SK-N-SH (cell line): ENCODE data around the gene RPE. TPM values are rescaled to one million over a fixed set of nuclear protein-coding genes. Genes with fewer than 3 reads are reported as not detected.

Experiments
- CTCF ChIA-PET: fragments of 300-600, 350-600 bp; formaldehyde crosslinking; extraction: SDS; loops from one replicate; lab custom pipeline; 2021; lab: Yijun Ruan, JAX
- POLR2A ChIA-PET: fragments of 350-600 bp; sonication (Branson Sonifier 250); formaldehyde crosslinking; extraction: SDS; loops from one replicate; lab custom pipeline; 2020; ENCODE audit warnings: antibody characterized with exemption, inconsistent platforms; lab: Yijun Ruan, JAX
- DNase-seq: peaks from one replicate; pipeline ENCODE4 v3.0.0; 2012
- H2AFZ ChIP-seq: fragments of 200-600 bp; sonication (generic); 2 replicates; pipeline ENCODE4 v1.8.1; 2016; ENCODE audit warnings: antibody characterized with exemption, mild to moderate bottlenecking, low read depth
- H3F3A ChIP-seq: fragments of 200-600 bp; sonication (generic); replicated peaks from 2 replicates; pipeline ENCODE3; 2016; ENCODE audit warnings: antibody characterized with exemption, mild to moderate bottlenecking; ENCODE audit not compliant: insufficient read depth
- H3K27ac ChIP-seq, 2 experiments: fragments of 200-500 bp in 1 of 2; fragments of 200-600 bp in 1 of 2; sonication (Bioruptor generic) in 1 of 2; sonication (generic), shearing (Covaris generic) in 1 of 2; 2 replicates each; pipeline versions ENCODE4 v1.5.1 to v1.6.1; 2014 to 2016; ENCODE audit warnings: low read depth in 2 of 2, inconsistent platforms in 1 of 2, low read length in 1 of 2, mild to moderate bottlenecking in 1 of 2, mixed read lengths in 1 of 2
- H3K27me3 ChIP-seq: fragments of 200-600 bp; sonication (generic), shearing (Covaris generic); 2 replicates; pipeline ENCODE4 v1.6.1; 2016; ENCODE audit warnings: mixed run types; ENCODE audit not compliant: insufficient read depth
- H3K36me3 ChIP-seq, 2 experiments: fragments of 200-500 bp in 1 of 2; fragments of 200-600 bp in 1 of 2; sonication (Bioruptor generic) in 1 of 2; sonication (generic) in 1 of 2; replicated peaks in 1 of 2; 2 replicates each; pipeline versions ENCODE3 to v1.5.1; 2014 to 2016; ENCODE audit warnings: low read length in 1 of 2, mild to moderate bottlenecking in 1 of 2; ENCODE audit not compliant: insufficient read depth in 2 of 2, control insufficient read depth in 1 of 2
- H3K4me1 ChIP-seq, 2 experiments: fragments of 200-500 bp in 1 of 2; fragments of 200-600 bp in 1 of 2; sonication (Bioruptor generic) in 1 of 2; sonication (generic), shearing (Covaris generic) in 1 of 2; 2 replicates each; pipeline versions ENCODE4 v1.5.1 to v1.6.1; 2014 to 2016; ENCODE audit warnings: low read depth in 1 of 2, low read length in 1 of 2, mixed run types in 1 of 2; ENCODE audit not compliant: insufficient read depth in 2 of 2, control insufficient read depth in 1 of 2
- H3K4me2 ChIP-seq: fragments of 200-600 bp; sonication (generic), shearing (Covaris generic); 2 replicates; pipeline ENCODE4 v1.6.1; 2017; ENCODE audit warnings: mixed run types
- H3K4me3 ChIP-seq, 2 experiments: fragments of 200-500 bp in 1 of 2; fragments of 200-600 bp in 1 of 2; sonication (Bioruptor generic) in 1 of 2; sonication (generic), shearing (Covaris generic) in 1 of 2; 2 replicates each; pipeline versions ENCODE4 v1.5.1 to v1.8.1; 2014 to 2016; ENCODE audit warnings: low read depth in 2 of 2, inconsistent platforms in 1 of 2, low read length in 1 of 2, mild to moderate bottlenecking in 1 of 2, mixed read lengths in 1 of 2, moderate library complexity in 1 of 2
- H3K79me2 ChIP-seq: fragments of 200-600 bp; sonication (generic); 2 replicates; pipeline ENCODE4 v1.8.1; 2017; ENCODE audit warnings: mild to moderate bottlenecking; ENCODE audit not compliant: insufficient read depth
- H3K9ac ChIP-seq: fragments of 200-600 bp; sonication (generic); 2 replicates; pipeline ENCODE4 v1.6.1; 2017; ENCODE audit warnings: mixed run types
- H3K9me2 ChIP-seq: fragments of 200-600 bp; sonication (generic); 2 replicates; pipeline ENCODE4 v1.6.1; 2017; ENCODE audit warnings: mixed run types
- H3K9me3 ChIP-seq: fragments of 200-600 bp; sonication (generic); 2 replicates; pipeline ENCODE4 v1.6.1; 2017; ENCODE audit warnings: mixed run types, mild to moderate bottlenecking, moderate library complexity
- H4K20me1 ChIP-seq: fragments of 200-600 bp; sonication (generic); 2 replicates; pipeline ENCODE4 v1.6.1; 2017; ENCODE audit warnings: mild to moderate bottlenecking, mixed run types; ENCODE audit not compliant: insufficient read depth
- CHD2 ChIP-seq: fragments of 150-350 bp; IDR thresholded peaks from 2 replicates; pipeline ENCODE4 v1.6.1; 2018; ENCODE audit warnings: low read length; ENCODE audit not compliant: partially characterized antibody
- ELF1 ChIP-seq: IDR thresholded peaks from 2 replicates; pipeline ENCODE4 v1.4.0; 2012
- EP300 ChIP-seq, 2 experiments: IDR thresholded peaks; 2 replicates each; pipeline versions ENCODE4 v1.4.0 to v1.6.1; 2012; ENCODE audit warnings: borderline replicate concordance in 1 of 2, low read depth in 1 of 2, low read length in 1 of 2
- EZH2phosphoT487 ChIP-seq: fragments of 200-600 bp; sonication (generic); IDR thresholded peaks from 2 replicates; pipeline ENCODE4 v1.6.1; 2017; ENCODE audit warnings: low read depth, mixed run types, mild to moderate bottlenecking, antibody characterized with exemption, moderate library complexity, borderline replicate concordance
- FOSL2 ChIP-seq: IDR thresholded peaks from 2 replicates; pipeline ENCODE4 v1.4.0; 2012; ENCODE audit warnings: low read depth, mild to moderate bottlenecking, moderate library complexity, borderline replicate concordance
- FOXM1 ChIP-seq: IDR thresholded peaks from 2 replicates; pipeline ENCODE4 v1.4.0; 2012; ENCODE audit warnings: low read depth, mild to moderate bottlenecking
- GABPA ChIP-seq: IDR thresholded peaks from 2 replicates; pipeline ENCODE4 v1.4.0; 2012; ENCODE audit warnings: low read depth, mild to moderate bottlenecking
- GATA2 ChIP-seq: sonication (generic); formaldehyde crosslinking; IDR thresholded peaks from 2 replicates; pipeline ENCODE4 v1.5.0; 2020; ENCODE audit warnings: mild to moderate bottlenecking, missing genetic modification reagents
- MEF2A ChIP-seq: IDR thresholded peaks from 2 replicates; pipeline ENCODE4 v1.4.0; 2012; ENCODE audit warnings: low read depth, borderline replicate concordance
- NFIC ChIP-seq: IDR thresholded peaks from 2 replicates; pipeline ENCODE4 v1.4.0; 2012; ENCODE audit warnings: borderline replicate concordance
- POLR2AphosphoS5 ChIP-seq: IDR thresholded peaks from 2 replicates; pipeline ENCODE4 v1.6.1; 2012; ENCODE audit warnings: low read depth, low read length
- SMC3 ChIP-seq: IDR thresholded peaks from 2 replicates; pipeline ENCODE4 v1.6.1; 2012; ENCODE audit warnings: low read depth, low read length, improper control_type of control experiment
- TAF1 ChIP-seq: IDR thresholded peaks from 2 replicates; pipeline ENCODE4 v1.6.1; 2012; ENCODE audit warnings: low read depth, mild to moderate bottlenecking, low read length, moderate library complexity, borderline replicate concordance
- TEAD4 ChIP-seq: IDR thresholded peaks from 2 replicates; pipeline ENCODE4 v1.4.0; 2012; ENCODE audit warnings: mild to moderate bottlenecking, borderline replicate concordance; ENCODE audit not compliant: insufficient read depth
- WGBS: methylation state at CpG from one replicate; pipeline ENCODE4 v1.1.6; 2017; ENCODE audit warnings: low lambda C conversion rate; 5-methylcytosine and 5-hydroxymethylcytosine counted together
- polyA plus RNA-seq, 3 experiments: library from polyadenylated mRNA; depleted of rRNA; stranded (reverse); fragments of >200 nt; gene quantifications; 2 replicates each; pipeline ENCODE4 v1.2.3, GENCODE V29; 2012
- TF ChIP-seq, protein P1 (sequence below): IDR thresholded peaks from 2 replicates; pipeline ENCODE4 v1.6.1; 2012; ENCODE audit warnings: mild to moderate bottlenecking, low read depth, low read length, moderate library complexity
- TF ChIP-seq, protein P2 (sequence below): fragments of 150-350 bp; IDR thresholded peaks from 2 replicates; pipeline ENCODE4 v1.6.1; 2016; ENCODE audit warnings: mild to moderate bottlenecking, low read depth, low read length
- TF ChIP-seq, protein P3 (sequence below): fragments of 200-600 bp; sonication (generic); IDR thresholded peaks from 2 replicates; pipeline ENCODE4 v1.6.1; 2017; ENCODE audit warnings: antibody characterized with exemption, mild to moderate bottlenecking, moderate library complexity
- TF ChIP-seq, protein P4 (sequence below): IDR thresholded peaks from 2 replicates; pipeline ENCODE4; 2012
- TF ChIP-seq, protein P5 (sequence below): fragments of 150-350 bp; IDR thresholded peaks from 2 replicates; pipeline ENCODE4 v1.6.1; 2017; ENCODE audit warnings: antibody characterized with exemption, low read length, low read depth, borderline replicate concordance

Gene RPE
- polyA plus RNA-seq, 1 of the 3 experiments (the other 2 are of a cell fraction) = 62.9 TPM

DNA sequence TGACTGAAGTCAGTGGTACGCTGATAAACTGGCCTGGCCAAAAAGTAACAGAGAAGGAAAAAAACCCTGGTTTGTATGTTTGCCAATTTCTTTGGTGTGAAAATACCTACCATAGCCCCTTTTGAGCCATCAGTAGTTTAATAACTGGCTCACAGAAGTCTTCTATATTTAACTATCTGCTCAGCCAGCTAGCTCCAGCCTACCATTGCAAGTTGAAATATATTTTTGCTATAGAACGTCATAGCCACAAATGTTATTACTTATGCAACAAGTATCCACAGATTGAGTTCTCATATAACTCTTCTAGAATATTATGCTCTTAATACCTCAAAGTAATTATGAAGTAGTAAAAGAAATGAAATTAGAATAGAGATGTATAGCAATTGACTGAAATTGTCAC, 25.2 kb downstream of the RPE start:
- TF ChIP-seq SMC3 (no peak), ELF1 (no peak), TEAD4 (no peak), FOSL2 (no peak), EZH2phosphoT487 (no peak), POLR2AphosphoS5 (no peak), MEF2A (no peak), CHD2 (no peak), NFIC (no peak), GABPA (no peak), TAF1 (no peak), FOXM1 (no peak), GATA2 (CRISPR knock-in tag) (no peak), EP300 (IDR thresholded peaks at IDR 0.05; ENCODE audit: borderline replicate concordance in 1 of 2, low read depth in 1 of 2, low read length in 1 of 2) (no peak)
- TF ChIP-seq, protein P1, sequence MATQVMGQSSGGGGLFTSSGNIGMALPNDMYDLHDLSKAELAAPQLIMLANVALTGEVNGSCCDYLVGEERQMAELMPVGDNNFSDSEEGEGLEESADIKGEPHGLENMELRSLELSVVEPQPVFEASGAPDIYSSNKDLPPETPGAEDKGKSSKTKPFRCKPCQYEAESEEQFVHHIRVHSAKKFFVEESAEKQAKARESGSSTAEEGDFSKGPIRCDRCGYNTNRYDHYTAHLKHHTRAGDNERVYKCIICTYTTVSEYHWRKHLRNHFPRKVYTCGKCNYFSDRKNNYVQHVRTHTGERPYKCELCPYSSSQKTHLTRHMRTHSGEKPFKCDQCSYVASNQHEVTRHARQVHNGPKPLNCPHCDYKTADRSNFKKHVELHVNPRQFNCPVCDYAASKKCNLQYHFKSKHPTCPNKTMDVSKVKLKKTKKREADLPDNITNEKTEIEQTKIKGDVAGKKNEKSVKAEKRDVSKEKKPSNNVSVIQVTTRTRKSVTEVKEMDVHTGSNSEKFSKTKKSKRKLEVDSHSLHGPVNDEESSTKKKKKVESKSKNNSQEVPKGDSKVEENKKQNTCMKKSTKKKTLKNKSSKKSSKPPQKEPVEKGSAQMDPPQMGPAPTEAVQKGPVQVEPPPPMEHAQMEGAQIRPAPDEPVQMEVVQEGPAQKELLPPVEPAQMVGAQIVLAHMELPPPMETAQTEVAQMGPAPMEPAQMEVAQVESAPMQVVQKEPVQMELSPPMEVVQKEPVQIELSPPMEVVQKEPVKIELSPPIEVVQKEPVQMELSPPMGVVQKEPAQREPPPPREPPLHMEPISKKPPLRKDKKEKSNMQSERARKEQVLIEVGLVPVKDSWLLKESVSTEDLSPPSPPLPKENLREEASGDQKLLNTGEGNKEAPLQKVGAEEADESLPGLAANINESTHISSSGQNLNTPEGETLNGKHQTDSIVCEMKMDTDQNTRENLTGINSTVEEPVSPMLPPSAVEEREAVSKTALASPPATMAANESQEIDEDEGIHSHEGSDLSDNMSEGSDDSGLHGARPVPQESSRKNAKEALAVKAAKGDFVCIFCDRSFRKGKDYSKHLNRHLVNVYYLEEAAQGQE = no peak
- TF ChIP-seq, protein P2, sequence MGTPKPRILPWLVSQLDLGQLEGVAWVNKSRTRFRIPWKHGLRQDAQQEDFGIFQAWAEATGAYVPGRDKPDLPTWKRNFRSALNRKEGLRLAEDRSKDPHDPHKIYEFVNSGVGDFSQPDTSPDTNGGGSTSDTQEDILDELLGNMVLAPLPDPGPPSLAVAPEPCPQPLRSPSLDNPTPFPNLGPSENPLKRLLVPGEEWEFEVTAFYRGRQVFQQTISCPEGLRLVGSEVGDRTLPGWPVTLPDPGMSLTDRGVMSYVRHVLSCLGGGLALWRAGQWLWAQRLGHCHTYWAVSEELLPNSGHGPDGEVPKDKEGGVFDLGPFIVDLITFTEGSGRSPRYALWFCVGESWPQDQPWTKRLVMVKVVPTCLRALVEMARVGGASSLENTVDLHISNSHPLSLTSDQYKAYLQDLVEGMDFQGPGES = no peak
- TF ChIP-seq, protein P3, sequence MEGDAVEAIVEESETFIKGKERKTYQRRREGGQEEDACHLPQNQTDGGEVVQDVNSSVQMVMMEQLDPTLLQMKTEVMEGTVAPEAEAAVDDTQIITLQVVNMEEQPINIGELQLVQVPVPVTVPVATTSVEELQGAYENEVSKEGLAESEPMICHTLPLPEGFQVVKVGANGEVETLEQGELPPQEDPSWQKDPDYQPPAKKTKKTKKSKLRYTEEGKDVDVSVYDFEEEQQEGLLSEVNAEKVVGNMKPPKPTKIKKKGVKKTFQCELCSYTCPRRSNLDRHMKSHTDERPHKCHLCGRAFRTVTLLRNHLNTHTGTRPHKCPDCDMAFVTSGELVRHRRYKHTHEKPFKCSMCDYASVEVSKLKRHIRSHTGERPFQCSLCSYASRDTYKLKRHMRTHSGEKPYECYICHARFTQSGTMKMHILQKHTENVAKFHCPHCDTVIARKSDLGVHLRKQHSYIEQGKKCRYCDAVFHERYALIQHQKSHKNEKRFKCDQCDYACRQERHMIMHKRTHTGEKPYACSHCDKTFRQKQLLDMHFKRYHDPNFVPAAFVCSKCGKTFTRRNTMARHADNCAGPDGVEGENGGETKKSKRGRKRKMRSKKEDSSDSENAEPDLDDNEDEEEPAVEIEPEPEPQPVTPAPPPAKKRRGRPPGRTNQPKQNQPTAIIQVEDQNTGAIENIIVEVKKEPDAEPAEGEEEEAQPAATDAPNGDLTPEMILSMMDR = no peak
- TF ChIP-seq, protein P4, sequence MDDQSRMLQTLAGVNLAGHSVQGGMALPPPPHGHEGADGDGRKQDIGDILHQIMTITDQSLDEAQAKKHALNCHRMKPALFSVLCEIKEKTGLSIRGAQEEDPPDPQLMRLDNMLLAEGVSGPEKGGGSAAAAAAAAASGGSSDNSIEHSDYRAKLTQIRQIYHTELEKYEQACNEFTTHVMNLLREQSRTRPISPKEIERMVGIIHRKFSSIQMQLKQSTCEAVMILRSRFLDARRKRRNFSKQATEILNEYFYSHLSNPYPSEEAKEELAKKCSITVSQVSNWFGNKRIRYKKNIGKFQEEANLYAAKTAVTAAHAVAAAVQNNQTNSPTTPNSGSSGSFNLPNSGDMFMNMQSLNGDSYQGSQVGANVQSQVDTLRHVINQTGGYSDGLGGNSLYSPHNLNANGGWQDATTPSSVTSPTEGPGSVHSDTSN = no peak
- TF ChIP-seq, protein P5, sequence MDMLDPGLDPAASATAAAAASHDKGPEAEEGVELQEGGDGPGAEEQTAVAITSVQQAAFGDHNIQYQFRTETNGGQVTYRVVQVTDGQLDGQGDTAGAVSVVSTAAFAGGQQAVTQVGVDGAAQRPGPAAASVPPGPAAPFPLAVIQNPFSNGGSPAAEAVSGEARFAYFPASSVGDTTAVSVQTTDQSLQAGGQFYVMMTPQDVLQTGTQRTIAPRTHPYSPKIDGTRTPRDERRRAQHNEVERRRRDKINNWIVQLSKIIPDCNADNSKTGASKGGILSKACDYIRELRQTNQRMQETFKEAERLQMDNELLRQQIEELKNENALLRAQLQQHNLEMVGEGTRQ = no peak
- Histone ChIP-seq H3K4me2 (no peak overlapping the region), H3K27me3 (no peaks in the 10 kb centered on the region), H3K9me2 (no peaks in the 10 kb centered on the region), H3F3A (peaks cover 9% of the 10 kb centered on the region), H3K36me3 (peaks cover 39 to 59% of the 10 kb centered on the region in 2 experiments), H3K4me1 (no peaks in the 10 kb centered on the region), H3K27ac (no peak overlapping the region), H4K20me1 (no peaks in the 10 kb centered on the region), H3K9me3 (no peaks in the 10 kb centered on the region), H3K79me2 (no peaks in the 10 kb centered on the region), H2AFZ (no peak overlapping the region), H3K9ac (no peak overlapping the region), H3K4me3 (no peak overlapping the region)
- DNase-seq = no peak
- POLR2A ChIA-PET = no interaction called here
- 95% methylated on average over 2 of the region's 2 CpGs for WGBS
- CTCF ChIA-PET = no interaction called here
